Panc1 (cell line): ENCODE data around the gene FIG4.

ENCODE experiments used
- CTCF ChIP-seq: fragments of 450-650 bp; IDR thresholded peaks from 2 replicates; pipeline ENCODE4 v1.5.1; 2017; ENCODE audit warnings: mild to moderate bottlenecking
- POLR2AphosphoS5 ChIP-seq: IDR thresholded peaks from 2 replicates; pipeline ENCODE4 v1.6.1; 2012; ENCODE audit warnings: mild to moderate bottlenecking, low read depth, low read length, moderate library complexity
- REST ChIP-seq, 2 experiments: IDR thresholded peaks; 2 replicates each; pipeline ENCODE4 v1.6.1; 2011 to 2012; ENCODE audit warnings: low read depth in 2 of 2, control low read depth in 1 of 2, low read length in 1 of 2, mild to moderate bottlenecking in 1 of 2, moderate library complexity in 1 of 2; ENCODE audit not compliant: insufficient read depth in 1 of 2
- TCF7L2 ChIP-seq: IDR thresholded peaks from 2 replicates; pipeline ENCODE4 v1.6.1; 2011; ENCODE audit warnings: mild to moderate bottlenecking, low read depth, low read length, inconsistent platforms

GRCh38 chr6:109644131-109644530 lies 47.0 kb upstream of the FIG4 start:
- no peak for TF ChIP-seq CTCF
- TF ChIP-seq POLR2AphosphoS5 = no peak
- TF ChIP-seq TCF7L2 = no peak
- TF ChIP-seq REST (IDR thresholded peaks at IDR 0.05; ENCODE audit: insufficient read depth in 1 of 2, low read depth in 2 of 2, low read length in 1 of 2) = no peak
